ENCODE measurements around the gene VPS54. TPM values are rescaled to one million over a fixed set of nuclear protein-coding genes. Genes with fewer than 3 reads are reported as not detected.

VPS54 gene
- total RNA-seq, 1 donor from 2014 or later, result 27.5 TPM

DNA sequence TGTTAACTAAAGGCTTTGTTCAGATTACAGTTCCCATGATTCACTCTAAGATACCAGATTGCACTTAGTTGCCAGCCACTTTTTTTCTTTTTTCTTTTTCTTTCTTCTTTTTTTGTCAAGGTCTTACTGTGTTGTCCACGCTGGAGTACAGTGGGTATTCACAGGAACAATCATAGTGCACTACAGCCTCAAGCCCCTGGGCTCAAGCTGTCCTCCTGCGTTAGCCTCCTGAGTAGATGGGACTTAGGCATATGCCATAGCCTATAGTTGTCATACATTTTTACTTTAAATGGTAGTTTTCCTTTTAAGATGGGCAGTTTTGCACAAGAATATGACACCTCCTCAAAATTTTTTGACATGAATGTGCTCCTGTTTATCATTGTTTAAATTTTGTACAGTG is 175.4 kb downstream of the VPS54 start:
- no peak for DNase-seq (ENCODE audit: low spot score)

DNA sequence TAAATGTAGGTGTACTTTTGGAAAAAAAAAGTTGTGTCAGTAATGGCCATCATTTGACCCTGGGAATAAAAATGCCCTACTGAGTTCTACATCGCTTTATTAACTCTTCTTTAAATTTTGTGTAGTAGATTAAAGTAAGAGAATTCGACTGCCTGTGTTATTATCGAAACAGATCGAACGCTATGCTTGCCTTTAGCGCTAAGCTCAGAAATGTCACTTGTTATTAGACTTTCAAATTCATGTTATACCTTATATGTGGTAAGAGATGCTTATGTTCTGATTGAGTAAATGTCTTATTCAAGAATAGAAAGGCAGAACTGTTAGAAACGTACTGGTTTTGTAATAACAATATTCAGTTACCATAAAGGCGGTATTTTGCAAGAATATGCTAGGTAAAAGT is 176.1 kb downstream of the VPS54 start:
- no peak for DNase-seq (ENCODE audit: low spot score)

DNA sequence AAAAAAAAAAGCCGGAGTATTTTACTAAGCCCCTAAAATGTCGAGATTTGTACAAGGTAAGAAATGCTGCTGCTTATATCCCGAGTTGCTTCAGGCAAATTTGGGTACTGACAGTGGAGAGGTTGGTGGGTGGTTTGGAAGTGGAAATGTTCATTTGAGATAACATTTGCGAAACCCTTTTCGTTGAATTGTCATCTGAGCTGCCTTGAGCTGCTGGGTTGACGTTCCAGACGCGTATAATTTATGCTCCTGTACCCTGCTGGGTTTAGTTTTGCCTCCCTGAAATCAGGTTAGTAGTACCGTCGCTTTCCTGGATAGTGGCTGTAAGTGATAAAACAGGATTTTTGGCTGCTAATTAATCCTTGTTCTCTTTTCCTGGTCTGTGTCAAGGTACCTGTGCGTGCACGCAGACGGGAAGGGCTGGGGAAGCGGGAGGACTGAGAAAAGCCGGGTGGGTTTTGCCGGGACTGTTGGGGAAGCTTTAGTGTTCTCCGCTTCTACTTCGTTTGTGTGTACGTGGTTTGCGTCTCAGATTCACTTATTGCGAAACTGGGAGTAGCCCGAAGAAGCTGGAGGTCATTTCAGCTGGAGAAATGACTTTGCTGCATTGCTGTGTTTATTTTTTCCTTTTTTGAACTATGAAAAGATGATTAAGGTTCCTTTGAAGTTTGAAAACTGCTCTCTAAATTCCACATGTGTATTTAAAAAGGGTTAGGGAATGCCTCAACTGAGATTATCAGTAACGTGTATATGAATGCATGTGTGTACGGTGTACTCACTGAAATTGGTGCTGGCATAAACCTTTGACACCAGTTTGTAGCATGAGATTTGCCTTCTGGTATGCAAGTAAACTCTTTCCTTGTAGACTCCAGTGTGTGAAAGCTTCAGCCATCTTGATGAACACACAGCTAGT is 176.8 kb downstream of the VPS54 start:
- peak; percentile 55 for DNase-seq (ENCODE audit: low spot score)

Other genes with a start within 250 kb of the VPS54 start
- gene UGP2, start 177.5 kb downstream of the VPS54 start, total RNA-seq, result 113 TPM
- 39.4 TPM for gene PELI1, start 125.0 kb upstream of the VPS54 start, total RNA-seq

Measured in ureter (tissue), 1 donor.